GM18505 (cell line): ENCODE results near the gene ARRDC1.
A peak's percentile ranks its signal among the peaks of the same experiment; 100 is the strongest.

ENCODE experiments used
- ATAC-seq: cut with Tn5 transposase; IDR thresholded peaks from one replicate; pipeline ENCODE4 v1.9.1; 2021; ENCODE audit not compliant: unreplicated experiment
- POLR2A ChIP-seq: IDR thresholded peaks from 4 replicates; pipeline ENCODE4 v1.6.1; 2011; ENCODE audit warnings: borderline replicate concordance; ENCODE audit not compliant: insufficient read depth, insufficient read length; ENCODE audit errors: extremely low read depth

The ARRDC1 gene

GRCh38 chr9:137580209-137580953 lies 25.1 kb upstream of the ARRDC1 start:
- ATAC-seq: no peak
- no peak for TF ChIP-seq POLR2A

DNA sequence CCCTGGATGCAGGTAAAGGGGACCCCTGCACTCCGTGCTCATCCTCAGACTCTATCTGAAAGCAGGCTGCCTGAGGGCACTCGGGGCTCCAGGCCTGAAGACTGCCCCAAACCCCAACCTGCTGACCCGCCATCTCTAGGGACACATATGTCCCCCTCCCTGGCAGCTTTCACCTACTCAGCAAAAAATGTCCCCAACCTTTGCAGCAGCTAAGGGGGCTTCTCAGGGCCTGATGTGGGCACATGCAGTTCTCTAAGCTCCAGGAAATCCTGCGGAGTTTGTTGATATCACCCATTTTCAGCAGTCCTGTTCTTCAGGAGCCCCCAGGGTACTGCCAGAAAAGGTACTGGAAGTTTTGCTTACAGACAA lies 24.5 kb upstream of the ARRDC1 start:
- ATAC-seq: no peak
- TF ChIP-seq POLR2A: no peak

- ATAC-seq: no peak
- no peak for TF ChIP-seq POLR2A
Measured at GRCh38 chr9:137581361-137582285, 23.9 kb upstream of the ARRDC1 start.

- ATAC-seq: no peak
- TF ChIP-seq POLR2A: no peak
Measured at GRCh38 chr9:137582286-137582860, 23.1 kb upstream of the ARRDC1 start.

DNA sequence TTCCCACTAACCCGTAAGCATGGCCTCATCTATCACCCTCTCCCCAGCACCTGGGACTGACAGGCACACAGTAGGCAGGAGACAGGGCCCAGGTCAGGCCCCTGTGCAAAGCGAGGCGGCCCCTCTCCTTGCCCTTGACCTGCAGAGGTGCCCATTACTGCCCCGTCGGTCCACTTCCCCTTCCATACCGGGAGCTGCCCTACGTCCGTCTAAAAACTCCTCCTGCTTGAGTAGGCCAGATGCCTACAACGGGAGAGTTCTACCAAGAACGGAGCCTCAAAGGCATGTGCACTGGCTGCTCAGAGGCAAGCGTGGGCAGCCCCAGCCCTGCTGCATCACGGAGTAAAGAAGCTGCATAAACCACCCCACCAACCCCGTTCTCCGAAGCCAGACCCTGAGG lies 22.1 kb upstream of the ARRDC1 start:
- ATAC-seq: no peak
- no peak for TF ChIP-seq POLR2A

DNA sequence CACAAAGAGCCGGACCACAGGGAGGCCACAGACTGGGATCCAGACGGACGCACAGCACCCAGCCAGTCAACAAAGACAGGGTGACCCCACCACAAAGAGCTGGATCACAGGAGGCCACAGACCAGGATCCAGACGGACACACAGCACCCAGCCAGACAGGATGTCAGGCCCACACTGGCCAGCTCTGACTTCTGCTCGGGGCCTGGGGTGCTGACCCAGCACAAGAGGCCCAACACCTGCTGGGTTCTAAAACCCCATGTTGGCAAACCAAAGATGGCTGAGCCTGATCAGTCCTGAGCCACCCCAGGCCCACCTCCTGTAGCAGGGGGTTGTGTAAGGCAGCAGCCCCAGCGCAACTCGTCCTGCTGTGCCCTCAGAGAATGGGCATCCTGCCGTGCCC lies 21.5 kb upstream of the ARRDC1 start:
- no peak for ATAC-seq
- TF ChIP-seq POLR2A: no peak

- no peak for TF ChIP-seq POLR2A
- no peak for ATAC-seq
Measured at GRCh38 chr9:137586854-137587253, 18.6 kb upstream of the ARRDC1 start.

DNA sequence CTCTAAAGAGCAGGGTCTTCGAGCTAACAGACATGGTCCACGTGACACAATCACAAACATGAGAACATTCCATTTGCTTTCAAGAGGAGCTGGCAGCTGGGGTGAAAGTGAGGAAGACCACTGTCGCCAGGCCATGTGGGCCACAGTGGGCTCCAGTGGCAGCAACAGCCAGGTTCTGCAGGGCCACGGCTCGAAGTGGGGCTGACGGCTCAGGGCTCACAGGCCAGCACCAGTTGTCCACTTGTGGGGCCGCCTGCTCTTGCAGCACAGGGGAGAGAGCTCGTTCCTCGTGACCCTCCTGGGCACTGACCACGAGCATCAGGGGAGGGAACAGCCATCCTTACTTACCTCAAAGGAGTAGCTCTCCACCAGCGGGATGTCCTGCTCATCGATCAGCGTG lies 17.2 kb upstream of the ARRDC1 start:
- no peak for ATAC-seq
- no peak for TF ChIP-seq POLR2A

- no peak for ATAC-seq
- no peak for TF ChIP-seq POLR2A
Measured at GRCh38 chr9:137588891-137589290, 16.6 kb upstream of the ARRDC1 start.

DNA sequence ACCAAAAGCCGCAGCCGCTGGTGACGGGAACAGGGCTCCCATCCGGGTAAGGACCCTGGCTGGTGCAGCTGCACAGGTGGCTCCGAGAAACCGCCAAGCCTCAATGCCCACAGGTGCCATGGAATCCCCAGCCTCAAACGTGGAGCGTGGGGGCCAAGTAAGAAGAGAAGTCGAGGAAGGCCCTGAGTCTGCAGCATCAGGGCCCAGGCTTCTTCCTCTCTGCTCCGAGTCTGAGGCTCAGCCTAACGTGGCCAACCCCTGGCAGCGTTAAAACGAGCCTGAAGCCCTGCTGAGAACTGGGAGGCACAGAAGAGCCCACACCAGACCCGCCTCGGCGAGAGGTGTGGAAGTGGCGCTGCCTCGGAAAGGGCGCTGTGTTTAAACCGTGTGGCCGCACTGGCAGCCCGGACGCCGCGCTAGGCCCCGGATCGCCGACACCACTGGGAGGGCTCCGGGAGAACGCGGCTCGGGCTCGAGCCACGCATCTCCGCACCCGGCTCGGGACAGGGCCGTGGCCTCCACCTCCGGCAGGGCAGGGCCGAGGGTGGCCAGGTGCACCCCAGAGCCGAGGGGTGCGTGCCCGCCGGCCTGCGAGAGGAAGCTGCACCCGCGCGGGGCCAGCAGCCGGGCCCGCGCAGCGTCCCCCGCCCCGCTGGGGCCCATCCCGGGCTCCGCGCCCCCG lies 15.9 kb upstream of the ARRDC1 start:
- peak; percentile 27 for ATAC-seq

GRCh38 chr9:137590123-137590468 lies 15.4 kb upstream of the ARRDC1 start:
- TF ChIP-seq POLR2A: no peak
- peak; percentile 39 for ATAC-seq

More for the DNA sequence above, 15.9 kb upstream of the ARRDC1 start:
- TF ChIP-seq POLR2A: no peak

DNA sequence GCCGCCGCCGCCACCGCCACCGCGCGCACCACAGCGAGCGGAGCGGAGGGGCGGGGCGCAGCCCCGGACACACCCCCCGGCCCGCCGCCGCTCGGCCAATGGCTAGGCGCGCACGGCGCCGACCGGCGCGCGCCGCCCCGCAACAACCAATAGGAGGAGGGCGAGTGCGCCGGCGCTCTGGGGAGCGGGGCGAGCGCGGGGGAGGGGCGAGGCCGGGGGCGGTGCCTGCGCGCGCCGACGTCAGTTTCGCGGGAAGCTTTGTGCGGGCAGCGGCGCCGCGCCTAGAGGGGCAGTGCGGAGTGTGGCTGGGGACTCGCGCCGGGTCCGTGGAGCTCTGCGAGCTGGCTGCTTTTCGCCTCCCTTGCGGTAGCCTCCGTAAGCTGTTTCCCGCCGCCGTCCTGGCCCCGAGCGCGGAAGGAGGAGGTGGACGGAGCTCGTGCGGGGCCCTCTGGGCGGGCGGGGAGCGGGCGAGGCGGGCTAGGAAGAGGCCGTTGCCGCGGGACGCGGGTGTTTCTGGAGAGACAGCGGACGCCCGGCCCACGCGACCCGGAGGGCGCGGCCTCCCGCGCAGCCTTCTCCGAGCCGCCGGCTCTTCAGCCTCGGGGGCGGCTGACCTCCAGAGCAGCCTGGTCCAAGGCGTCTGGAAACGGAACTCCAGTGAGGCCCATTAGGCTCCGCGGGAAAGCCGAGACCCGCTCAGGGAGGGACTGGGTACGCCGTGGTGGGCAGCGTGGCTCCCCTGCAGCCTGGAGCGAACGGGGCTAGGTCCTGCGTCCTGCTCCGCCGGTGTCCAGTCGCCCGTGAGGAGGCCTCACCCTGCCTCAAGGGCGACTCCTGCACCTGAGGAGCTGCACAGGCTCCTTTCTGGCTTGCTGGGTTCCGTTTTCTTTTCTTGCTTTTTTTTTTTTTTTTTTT lies 14.8 kb upstream of the ARRDC1 start, which contains the start of gene ZMYND19:
TSS of gene ZMYND19 (minus strand) at position 44 of the 915 bp plus-strand sequence. CDS start 249 bp downstream, outside the sequence.
- peak; percentile 29 for TF ChIP-seq POLR2A

More for the DNA sequence above, 14.8 kb upstream of the ARRDC1 start, which contains the start of gene ZMYND19:
- ATAC-seq: peak; percentile 83
